Measurements from ENCODE around the gene SLC5A12.
"Not testable (repeated sequence)": the region's sequence is repeated elsewhere in the genome, so short reads cannot be mapped to it uniquely, and the experiment has no call there.

DNA sequence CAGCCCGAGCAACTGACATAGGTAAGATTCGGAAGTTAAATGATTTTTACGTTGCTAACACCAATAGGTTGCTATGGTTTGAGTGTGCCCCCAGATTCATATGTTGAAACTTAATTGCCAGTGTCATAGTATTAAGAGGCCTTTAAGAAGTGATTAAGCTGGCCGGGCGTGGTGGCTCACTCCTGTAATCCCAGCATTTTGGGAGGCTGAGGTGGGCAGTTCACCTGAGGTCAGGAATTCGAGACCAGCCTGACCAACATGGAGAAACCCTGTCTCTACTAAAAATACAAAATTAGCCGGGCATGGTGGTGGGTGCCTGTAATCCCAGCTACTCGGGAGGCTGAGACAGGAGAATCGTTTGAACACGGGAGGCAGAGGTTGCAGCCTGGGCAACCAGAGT, 78.5 kb downstream of the SLC5A12 start:
- TF ChIP-seq, protein P1, sequence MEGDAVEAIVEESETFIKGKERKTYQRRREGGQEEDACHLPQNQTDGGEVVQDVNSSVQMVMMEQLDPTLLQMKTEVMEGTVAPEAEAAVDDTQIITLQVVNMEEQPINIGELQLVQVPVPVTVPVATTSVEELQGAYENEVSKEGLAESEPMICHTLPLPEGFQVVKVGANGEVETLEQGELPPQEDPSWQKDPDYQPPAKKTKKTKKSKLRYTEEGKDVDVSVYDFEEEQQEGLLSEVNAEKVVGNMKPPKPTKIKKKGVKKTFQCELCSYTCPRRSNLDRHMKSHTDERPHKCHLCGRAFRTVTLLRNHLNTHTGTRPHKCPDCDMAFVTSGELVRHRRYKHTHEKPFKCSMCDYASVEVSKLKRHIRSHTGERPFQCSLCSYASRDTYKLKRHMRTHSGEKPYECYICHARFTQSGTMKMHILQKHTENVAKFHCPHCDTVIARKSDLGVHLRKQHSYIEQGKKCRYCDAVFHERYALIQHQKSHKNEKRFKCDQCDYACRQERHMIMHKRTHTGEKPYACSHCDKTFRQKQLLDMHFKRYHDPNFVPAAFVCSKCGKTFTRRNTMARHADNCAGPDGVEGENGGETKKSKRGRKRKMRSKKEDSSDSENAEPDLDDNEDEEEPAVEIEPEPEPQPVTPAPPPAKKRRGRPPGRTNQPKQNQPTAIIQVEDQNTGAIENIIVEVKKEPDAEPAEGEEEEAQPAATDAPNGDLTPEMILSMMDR (IDR thresholded peaks at IDR 0.05; ENCODE audit: low read depth, low read length), result not testable (repeated sequence)
- not testable (repeated sequence) for TF ChIP-seq POLR2A (IDR thresholded peaks at IDR 0.05; ENCODE audit: extremely low read depth, insufficient read length); MYC (IDR thresholded peaks at IDR 0.05; ENCODE audit: low read depth, low read length)

All from NB4 (cell line).